Measurements from ENCODE around the gene DVL1. TPM values are rescaled to one million over a fixed set of nuclear protein-coding genes. Genes with fewer than 3 reads are reported as not detected.

Gene DVL1
- total RNA-seq, 1 experiment from 2014 or later: 71.0 TPM

DNA sequence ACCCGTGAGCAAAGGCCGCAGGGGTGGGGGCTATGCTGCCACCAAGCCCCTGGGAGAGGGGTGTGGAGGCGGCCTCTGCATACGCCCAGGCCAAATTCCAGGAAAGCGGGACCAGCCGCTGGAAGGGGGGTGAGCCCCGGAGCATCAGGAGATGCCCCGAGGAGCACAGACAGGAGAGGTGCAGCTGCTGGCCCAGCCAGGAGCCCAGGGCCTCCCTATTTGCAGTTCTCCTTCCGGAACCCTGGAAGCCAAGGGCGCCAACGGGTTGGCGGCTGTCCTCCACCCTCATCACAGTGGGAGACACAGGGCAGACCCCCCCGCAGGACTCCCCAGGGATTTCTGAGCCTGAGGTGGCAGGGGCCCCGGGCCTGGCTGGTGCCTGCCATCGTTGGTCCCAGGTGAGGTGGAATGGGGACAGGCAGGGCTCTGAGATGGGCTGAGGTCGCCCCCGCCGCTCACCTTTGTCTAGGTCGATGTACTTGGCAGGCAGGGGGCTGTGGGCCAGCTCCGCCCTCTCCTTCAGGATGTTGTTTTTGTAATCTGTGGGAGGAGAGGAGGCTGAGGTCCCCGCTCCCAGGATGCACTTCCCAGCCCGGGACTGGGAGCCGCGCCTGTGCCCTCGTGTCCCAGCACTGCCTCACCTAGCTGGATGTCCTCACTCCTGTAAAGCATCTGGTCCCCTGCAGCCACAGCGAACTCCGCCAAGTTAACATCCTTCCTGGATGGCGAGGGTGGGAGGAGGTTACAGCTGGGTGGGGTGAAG is 4.4 kb upstream of the DVL1 start:
- no CpG with 5 or more reads among the region's 28 CpGs for WGBS (ENCODE audit: extremely low coverage, insufficient read length, low lambda C conversion rate)

More for the DNA sequence above, 4.4 kb upstream of the DVL1 start:
- no peak overlapping the region for H2BK12ac ChIP-seq (ENCODE audit: insufficient read length, low read depth, low read length)
- no peak overlapping the region for H3K56ac ChIP-seq (ENCODE audit: insufficient read length, low read depth, low read length)
- peaks cover 9% of the 10 kb centered on the region for H3K23me2 ChIP-seq (ENCODE audit: insufficient read length, low read depth, low read length, poor library complexity, severe bottlenecking)
- H3K4me1 ChIP-seq (ENCODE audit: insufficient read depth, low read length): no peaks in the 10 kb centered on the region; the same call in 1 of the 2 replicates
- H3K27ac ChIP-seq (ENCODE audit: insufficient read length, low read depth, low read length): no peak overlapping the region
- peak overlapping the region; percentile 58 to 85 for H3K4me3 Mint-ChIP-seq
- H3K14ac ChIP-seq (ENCODE audit: insufficient read depth, low read length): no peak overlapping the region; the same call in 1 of the 2 replicates
- H2AFZ ChIP-seq (ENCODE audit: low read length): no peak overlapping the region
- no peak overlapping the region for H2BK120ac ChIP-seq (ENCODE audit: low read depth, low read length, poor library complexity, severe bottlenecking)
- no peak overlapping the region for H4K5ac ChIP-seq (ENCODE audit: insufficient read length, low read depth, low read length)
- H3K27ac Mint-ChIP-seq: no peak overlapping the region
- H3K79me1 ChIP-seq (ENCODE audit: insufficient read depth, low read depth, low read length, poor library complexity, severe bottlenecking): no peaks in the 10 kb centered on the region
- H2BK15ac ChIP-seq (ENCODE audit: low read depth, low read length): no peak overlapping the region
- no peak overlapping the region for H3K4ac ChIP-seq (ENCODE audit: low read depth, low read length)
- H3K23ac ChIP-seq (ENCODE audit: insufficient read length, low read depth, low read length): no peak overlapping the region
- no peak overlapping the region for H3K9ac ChIP-seq (ENCODE audit: extremely low read depth, insufficient read length, low read length)
- TF ChIP-seq, protein P1, sequence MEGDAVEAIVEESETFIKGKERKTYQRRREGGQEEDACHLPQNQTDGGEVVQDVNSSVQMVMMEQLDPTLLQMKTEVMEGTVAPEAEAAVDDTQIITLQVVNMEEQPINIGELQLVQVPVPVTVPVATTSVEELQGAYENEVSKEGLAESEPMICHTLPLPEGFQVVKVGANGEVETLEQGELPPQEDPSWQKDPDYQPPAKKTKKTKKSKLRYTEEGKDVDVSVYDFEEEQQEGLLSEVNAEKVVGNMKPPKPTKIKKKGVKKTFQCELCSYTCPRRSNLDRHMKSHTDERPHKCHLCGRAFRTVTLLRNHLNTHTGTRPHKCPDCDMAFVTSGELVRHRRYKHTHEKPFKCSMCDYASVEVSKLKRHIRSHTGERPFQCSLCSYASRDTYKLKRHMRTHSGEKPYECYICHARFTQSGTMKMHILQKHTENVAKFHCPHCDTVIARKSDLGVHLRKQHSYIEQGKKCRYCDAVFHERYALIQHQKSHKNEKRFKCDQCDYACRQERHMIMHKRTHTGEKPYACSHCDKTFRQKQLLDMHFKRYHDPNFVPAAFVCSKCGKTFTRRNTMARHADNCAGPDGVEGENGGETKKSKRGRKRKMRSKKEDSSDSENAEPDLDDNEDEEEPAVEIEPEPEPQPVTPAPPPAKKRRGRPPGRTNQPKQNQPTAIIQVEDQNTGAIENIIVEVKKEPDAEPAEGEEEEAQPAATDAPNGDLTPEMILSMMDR (conservative IDR thresholded peaks at IDR 0.05): no peak
- DNase-seq: peak; percentile 82
- H2BK20ac ChIP-seq (ENCODE audit: low read depth, low read length, poor library complexity, severe bottlenecking): no peak overlapping the region
- H3K27me3 ChIP-seq (ENCODE audit: insufficient read depth, low read length): peaks cover 4% of the 10 kb centered on the region; the same call in 1 of the 2 replicates
- H3K4me1 Mint-ChIP-seq: peaks cover 24 to 38% of the 10 kb centered on the region in 2 experiments
- H3K4me2 ChIP-seq (ENCODE audit: insufficient read depth, insufficient read length, low read length): peak overlapping the region; percentile 62
- H3K79me2 ChIP-seq (ENCODE audit: insufficient read depth, low read length): no peaks in the 10 kb centered on the region
- peaks cover 35% of the 10 kb centered on the region for H3K27me3 Mint-ChIP-seq (ENCODE audit: low read depth)
- no peak overlapping the region for H3T11ph ChIP-seq (ENCODE audit: low read length)
- no peaks in the 10 kb centered on the region for H3K9me3 Mint-ChIP-seq
- H3K18ac ChIP-seq (ENCODE audit: insufficient read length, low read depth, low read length): no peak overlapping the region
- no peaks in the 10 kb centered on the region for H3K9me3 ChIP-seq (ENCODE audit: control insufficient read depth, low read depth, low read length)
- no peak overlapping the region for H4K8ac ChIP-seq (replicated peaks; ENCODE audit: insufficient read length, low read depth, low read length)
- H2AK5ac ChIP-seq (ENCODE audit: insufficient read length, low read length): no peak overlapping the region
- no peak overlapping the region for H4K91ac ChIP-seq (ENCODE audit: insufficient read length, low read depth, low read length)
- no peak overlapping the region for H2BK5ac ChIP-seq (ENCODE audit: insufficient read length, low read length)
- no peaks in the 10 kb centered on the region for H4K20me1 ChIP-seq (ENCODE audit: control insufficient read depth, insufficient read depth, insufficient read length)
- peaks cover 0 to 8% (median 2%) of the 10 kb centered on the region in 3 experiments; a peak in 1 of 7 replicates for H3K36me3 Mint-ChIP-seq (ENCODE audit: insufficient read depth in 1 of 3, low read depth in 3 of 3)
